SH-SY5Y (cell line): ENCODE data around the gene MEGF6.

Experiments used
- GATA2 ChIP-seq: IDR thresholded peaks from 2 replicates; pipeline ENCODE4 v1.6.1; 2011; ENCODE audit warnings: mild to moderate bottlenecking, low read depth, low read length
- GATA3 ChIP-seq: IDR thresholded peaks from 2 replicates; pipeline ENCODE4 v1.6.1; 2011; ENCODE audit warnings: low read depth, mild to moderate bottlenecking, low read length, moderate library complexity

GRCh38 chr1:3471356-3472087 is 139.8 kb downstream of the MEGF6 start:
- no peak for TF ChIP-seq GATA2
- no peak for TF ChIP-seq GATA3
